Measurements from ENCODE around the gene ITK. TPM values are rescaled to one million over a fixed set of nuclear protein-coding genes. Genes with fewer than 3 reads are reported as not detected.

The ITK gene
- total and polyA plus RNA-seq, 2 donors (not counting 1 experiment from before 2014, with no cell fraction given) = 0.75 to 1.1 TPM

- no peak overlapping the region for H3K4me3 ChIP-seq (ENCODE audit: control extremely low read depth in 1 of 5, extremely low read depth in 1 of 5, insufficient read depth in 1 of 5, low read depth in 2 of 5, low read length in 4 of 5)
- ATAC-seq (ENCODE audit: low read depth) (no peak), DNase-seq (no peak)
- H3K9me3 Mint-ChIP-seq (ENCODE audit: insufficient read depth) = no peaks in the 10 kb centered on the region
- no peaks in the 10 kb centered on the region for H4K20me1 ChIP-seq (ENCODE audit: control insufficient read depth, insufficient read depth, low read length, poor library complexity, severe bottlenecking)
- H3K27me3 Mint-ChIP-seq = no peaks in the 10 kb centered on the region
- no peak overlapping the region for H3K9ac ChIP-seq (ENCODE audit: low read length)
- CTCF ChIA-PET = interaction anchor here (1.9 kb wide), 1 partner anchor 21 kb away, joined by 7 read pairs; no protein-coding TSS in a partner anchor
- no peaks in the 10 kb centered on the region for H3K9me3 ChIP-seq (ENCODE audit: control extremely low read depth in 1 of 3, control insufficient read depth in 2 of 3, insufficient read depth in 1 of 3, low read length in 2 of 3)
- H3K4me3 Mint-ChIP-seq = no peak overlapping the region
- TF ChIP-seq CTCF (IDR thresholded peaks at IDR 0.05) = no peak
- no peak for TF ChIP-seq EZH2 (IDR thresholded peaks at IDR 0.05; ENCODE audit: borderline replicate concordance, insufficient read depth, low read depth, low read length, poor library complexity, severe bottlenecking)
- H2AFZ ChIP-seq (ENCODE audit: insufficient read depth, low read depth, low read length, poor library complexity, severe bottlenecking) = no peak overlapping the region
- no peaks in the 10 kb centered on the region for H3K79me2 ChIP-seq (ENCODE audit: control insufficient read depth, insufficient read depth, low read length)
- no peaks in the 10 kb centered on the region for H3K4me1 Mint-ChIP-seq
- H3K27me3 ChIP-seq (replicated peaks in 1 of 4; ENCODE audit: control extremely low read depth in 1 of 4, control insufficient read depth in 3 of 4, insufficient read depth in 4 of 4, low read length in 3 of 4) = no peaks in the 10 kb centered on the region
- POLR2A ChIA-PET = no interaction called here
- intact Hi-C loops (cut with micrococcal nuclease) = no loop called here
- no peaks in the 10 kb centered on the region for H3K36me3 ChIP-seq (replicated peaks in 1 of 2; ENCODE audit: control extremely low read depth in 1 of 2, control insufficient read depth in 1 of 2, extremely low read depth in 1 of 2, insufficient read depth in 2 of 2, low read length in 1 of 2)
- 73% methylated on average over 4 of the region's 6 CpGs for WGBS (ENCODE audit: insufficient coverage)
- H3K27ac Mint-ChIP-seq = no peak overlapping the region
- no peaks in the 10 kb centered on the region for H3K4me1 ChIP-seq (ENCODE audit: control insufficient read depth in 2 of 2, insufficient read depth in 2 of 2, low read length in 2 of 2)
- no peak overlapping the region for H3K27ac ChIP-seq (ENCODE audit: low read length in 2 of 2)
- H3K4me2 ChIP-seq (replicated peaks; ENCODE audit: low read depth, low read length, poor library complexity, severe bottlenecking) = no peak overlapping the region
These were observed 52.1 kb downstream of the ITK start for GRCh38 chr5:157232706-157233105.

GRCh38 chr5:157233515-157233914 is 52.9 kb downstream of the ITK start:
- CTCF ChIA-PET = interaction anchor here (0.6 to 1.9 kb wide), 2 partner anchors 20 to 715 kb away, joined by 3 to 7 read pairs; no protein-coding TSS in a partner anchor
- Histone ChIP-seq H3K27ac (ENCODE audit: low read length in 2 of 2) (no peak overlapping the region), H3K79me2 (ENCODE audit: control insufficient read depth, insufficient read depth, low read length) (no peaks in the 10 kb centered on the region), H3K9me3 (ENCODE audit: control extremely low read depth in 1 of 3, control insufficient read depth in 2 of 3, insufficient read depth in 1 of 3, low read length in 2 of 3) (no peaks in the 10 kb centered on the region), H3K27me3 (replicated peaks in 1 of 4; ENCODE audit: control extremely low read depth in 1 of 4, control insufficient read depth in 3 of 4, insufficient read depth in 4 of 4, low read length in 3 of 4) (no peaks in the 10 kb centered on the region), H3K9ac (ENCODE audit: low read length) (no peak overlapping the region), H3K4me2 (replicated peaks; ENCODE audit: low read depth, low read length, poor library complexity, severe bottlenecking) (no peak overlapping the region), H3K36me3 (replicated peaks in 1 of 2; ENCODE audit: control extremely low read depth in 1 of 2, control insufficient read depth in 1 of 2, extremely low read depth in 1 of 2, insufficient read depth in 2 of 2, low read length in 1 of 2) (no peaks in the 10 kb centered on the region), H4K20me1 (ENCODE audit: control insufficient read depth, insufficient read depth, low read length, poor library complexity, severe bottlenecking) (no peaks in the 10 kb centered on the region), H3K4me3 (ENCODE audit: control extremely low read depth in 1 of 5, extremely low read depth in 1 of 5, insufficient read depth in 1 of 5, low read depth in 2 of 5, low read length in 4 of 5) (no peak overlapping the region), H3K4me1 (ENCODE audit: control insufficient read depth in 2 of 2, insufficient read depth in 2 of 2, low read length in 2 of 2) (no peaks in the 10 kb centered on the region), H2AFZ (ENCODE audit: insufficient read depth, low read depth, low read length, poor library complexity, severe bottlenecking) (no peak overlapping the region)
- no peaks in the 10 kb centered on the region for H3K4me1 Mint-ChIP-seq
- no peak for DNase-seq
- H3K27ac Mint-ChIP-seq = no peak overlapping the region
- TF ChIP-seq CTCF (IDR thresholded peaks at IDR 0.05) = no peak
- no peak overlapping the region for H3K4me3 Mint-ChIP-seq
- POLR2A ChIA-PET = no interaction called here
- H3K27me3 Mint-ChIP-seq = no peaks in the 10 kb centered on the region
- no peaks in the 10 kb centered on the region for H3K9me3 Mint-ChIP-seq (ENCODE audit: insufficient read depth)
- intact Hi-C loops (cut with micrococcal nuclease) = no loop called here
- WGBS (ENCODE audit: insufficient coverage) = 100% methylated on average over 1 of the region's 3 CpGs
- no peak for ATAC-seq (ENCODE audit: low read depth)

All from B cell (primary cell).